ENCODE results near the gene GAL3ST3. TPM values are rescaled to one million over a fixed set of nuclear protein-coding genes. Genes with fewer than 3 reads are reported as not detected.

Gene GAL3ST3
- total and polyA plus RNA-seq, 2 of the 8 experiments (the other 6 are each of a cell fraction or from before 2014, with no cell fraction given) = 21.1 to 21.4 TPM

GRCh38 chr11:66002648-66003225, 46.2 kb downstream of the GAL3ST3 start:
- H3K23ac ChIP-seq (ENCODE audit: insufficient read length) = no peak overlapping the region
- peak overlapping the region; percentile 99; the same call in 1 of the 2 replicates for H2BK15ac ChIP-seq (ENCODE audit: low read length)
- H3K23me2 ChIP-seq (ENCODE audit: low read depth, low read length) = peaks cover 2% of the 10 kb centered on the region; the same call in 1 of the 2 replicates
- peaks cover 16 to 37% (median 26%) of the 10 kb centered on the region in 4 experiments for H3K36me3 ChIP-seq (ENCODE audit: control insufficient read depth in 2 of 4, insufficient read depth in 4 of 4, low read length in 3 of 4)
- H3K9ac ChIP-seq (replicated peaks in 1 of 4; ENCODE audit: extremely low read depth in 1 of 4, low read depth in 3 of 4, low read length in 3 of 4) = peak overlapping the region; percentile 46 to 82 (median 64)
- POLR2A ChIA-PET (ENCODE audit: partially characterized antibody) = interaction anchor here (0.5 to 1.8 kb wide), 18 partner anchors 10 to 370 kb away, joined by 3 to 15 read pairs (median 4); partner anchors contain the start of genes CST6, FIBP, MUS81 and SF3B2
- no peak overlapping the region for H2BK12ac ChIP-seq (ENCODE audit: low read depth, low read length)
- peaks cover 8% of the 10 kb centered on the region for H3K79me1 ChIP-seq (ENCODE audit: low read depth, low read length)
- no peak overlapping the region for H2AK5ac ChIP-seq (ENCODE audit: low read depth, low read length)
- H2AFZ ChIP-seq (ENCODE audit: low read length) = no peak overlapping the region
- H3K4ac ChIP-seq (replicated peaks; ENCODE audit: insufficient read length, low read depth, low read length) = no peak overlapping the region
- H2BK120ac ChIP-seq (replicated peaks; ENCODE audit: low read depth, low read length) = no peak overlapping the region
- H3K4me1 ChIP-seq (replicated peaks in 1 of 4; ENCODE audit: control insufficient read depth in 3 of 4, insufficient read depth in 4 of 4, low read length in 3 of 4) = peaks cover 0 to 16% (median 6%) of the 10 kb centered on the region in 4 experiments; a peak in 5 of 7 replicates
- H3K27me3 ChIP-seq (replicated peaks in 1 of 4; ENCODE audit: control insufficient read depth in 3 of 4, extremely low read depth in 1 of 4, insufficient read depth in 3 of 4, low read length in 3 of 4) = no peaks in the 10 kb centered on the region
- H3K9me3 ChIP-seq (ENCODE audit: insufficient read depth in 2 of 2, low read depth in 1 of 2, low read length in 1 of 2) = no peaks in the 10 kb centered on the region
- peak overlapping the region; percentile 67 to 99 (median 94) for H3K4me3 ChIP-seq (ENCODE audit: extremely low read depth in 1 of 4, insufficient read depth in 2 of 4, low read depth in 3 of 4, low read length in 4 of 4)
- H4K5ac ChIP-seq (ENCODE audit: insufficient read length, low read depth, low read length) = peak overlapping the region; percentile 22
- peak overlapping the region; percentile 49 for H3K56ac ChIP-seq (replicated peaks; ENCODE audit: insufficient read length, low read depth, low read length)
- peaks cover 0 to 25% of the 10 kb centered on the region in 2 experiments; a peak in 2 of 4 replicates for H3K79me2 ChIP-seq (ENCODE audit: control insufficient read depth in 1 of 2, insufficient read depth in 2 of 2, low read length in 2 of 2)
- 1% methylated on average over 17 of the region's 40 CpGs; no CpG with 5 or more reads in 1 of the 2 experiments for WGBS, 2 experiments (ENCODE audit: extremely low coverage in 1 of 2, insufficient coverage in 1 of 2, insufficient read length in 1 of 2, insufficient replicate concordance in 2 of 2, low coverage in 1 of 2, low lambda C conversion rate in 2 of 2, missing lambda C conversion rate in 1 of 2)
- H3K27ac ChIP-seq (ENCODE audit: low read depth, low read length) = peak overlapping the region; percentile 87; the same call in 1 of the 2 replicates
- H4K8ac ChIP-seq (ENCODE audit: extremely low read depth, insufficient read depth, low read length) = peak overlapping the region; percentile 6; the same call in 1 of the 2 replicates
- H2BK20ac ChIP-seq (ENCODE audit: low read length) = no peak overlapping the region
- CTCF ChIA-PET (ENCODE audit: partially characterized antibody) = interaction anchor here (1.0 to 1.9 kb wide), 8 partner anchors 11 to 143 kb away, joined by 4 to 5 read pairs (median 4); partner anchors contain the start of genes CCDC85B, FIBP and MUS81
- H3K4me2 ChIP-seq (ENCODE audit: insufficient read depth in 1 of 2, low read depth in 2 of 2, low read length in 2 of 2) = peak overlapping the region; percentile 75 to 83
- H2BK5ac ChIP-seq (ENCODE audit: low read depth, low read length) = peak overlapping the region; percentile 76; the same call in 1 of the 2 replicates
- FAIRE-seq = no peak
- peaks cover 6 to 11% of the 10 kb centered on the region in 2 experiments for H4K20me1 ChIP-seq (replicated peaks in 1 of 2; ENCODE audit: control insufficient read depth in 1 of 2, insufficient read depth in 2 of 2, low read length in 2 of 2)
- no peak overlapping the region; the same call in 1 of the 2 replicates for H3K18ac ChIP-seq (ENCODE audit: extremely low read depth, low read length)
- no peak overlapping the region for H4K91ac ChIP-seq (replicated peaks; ENCODE audit: insufficient read length, low read length)
- no peak overlapping the region for H3K14ac ChIP-seq (ENCODE audit: insufficient read length)
- DNase-seq (ENCODE audit: low read depth in 1 of 2, low spot score in 2 of 2) = no peak

Data from H1 (cell line).